NCI-H2196 treated with DMSO at 0.1 percent for 48 hours (cell line): Measurements from ENCODE around the gene TCF15.
A peak's percentile ranks its signal among the peaks of the same experiment; 100 is the strongest.

Experiments
- DNase-seq: peaks from one replicate; lab custom pipeline; 2025; ENCODE audit not compliant: unreplicated experiment; lab: John Stamatoyannopoulos, UW

Gene TCF15

DNA sequence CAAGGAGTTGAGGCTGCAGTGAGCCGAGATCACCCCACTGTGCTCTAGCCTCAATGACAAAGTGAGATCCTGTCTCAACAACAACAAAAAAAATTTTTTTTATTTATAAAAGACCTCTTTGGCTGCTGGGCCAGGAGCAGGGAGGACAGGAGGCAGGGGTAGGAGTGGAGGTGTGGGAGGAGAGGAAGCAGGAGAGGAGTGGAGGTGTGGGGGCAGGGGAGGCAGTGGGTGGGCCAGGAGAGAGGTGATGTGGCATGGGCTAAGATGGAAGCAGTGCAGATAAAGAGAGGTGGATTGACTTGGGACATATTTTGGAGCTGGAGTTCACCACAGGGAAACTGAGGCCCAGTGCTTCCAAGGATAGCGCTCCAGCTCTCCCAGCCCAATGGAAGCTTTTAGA is 53.1 kb downstream of the TCF15 start:
- no peak for DNase-seq

- DNase-seq = peak; percentile 48
Measured at GRCh38 chr20:555976-556385, 54.1 kb downstream of the TCF15 start.
